ENCODE data around the gene MTERF4.

MTERF4 gene

DNA sequence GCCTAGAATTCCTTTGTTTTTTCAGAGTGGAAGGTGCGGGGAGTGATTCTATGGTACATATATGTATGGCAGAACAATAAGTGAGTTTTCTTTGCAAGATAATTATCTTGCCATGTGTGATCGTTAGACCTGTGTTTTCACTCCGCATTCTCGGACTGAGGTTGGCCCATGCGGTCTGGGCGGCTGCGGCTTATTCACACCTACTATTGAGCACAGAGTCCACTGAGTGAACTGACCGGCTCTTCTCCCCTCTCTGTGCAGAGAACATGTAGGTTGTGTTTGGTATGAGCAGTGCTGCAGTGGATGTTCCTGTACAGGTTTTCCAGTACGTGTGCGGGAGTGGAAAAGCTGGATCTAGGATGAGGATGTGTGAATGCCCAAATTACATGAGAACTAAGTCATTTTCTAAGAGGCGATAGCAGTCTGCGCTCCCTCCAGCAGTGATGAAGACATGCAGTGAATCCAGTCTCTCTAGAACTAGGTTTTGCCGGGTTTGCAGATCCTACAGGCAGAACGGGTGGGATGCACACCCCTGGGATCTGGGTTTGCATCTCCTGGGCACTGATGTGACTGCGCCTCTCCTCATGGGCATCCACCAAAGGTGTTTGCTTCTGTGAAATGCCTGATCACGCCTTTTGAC lies 27.1 kb downstream of the MTERF4 start:
- no peaks in the 10 kb centered on the region for H3K36me3 Mint-ChIP-seq (ENCODE audit: low read depth)
- no peaks in the 10 kb centered on the region for H3K27me3 Mint-ChIP-seq
- H3K27ac Mint-ChIP-seq = no peak overlapping the region
- no peaks in the 10 kb centered on the region for H3K9me3 Mint-ChIP-seq
- ATAC-seq (no peak), DNase-seq (no peak)
- no peak overlapping the region for H3K4me3 Mint-ChIP-seq
- H3K4me1 Mint-ChIP-seq = no peaks in the 10 kb centered on the region

DNA sequence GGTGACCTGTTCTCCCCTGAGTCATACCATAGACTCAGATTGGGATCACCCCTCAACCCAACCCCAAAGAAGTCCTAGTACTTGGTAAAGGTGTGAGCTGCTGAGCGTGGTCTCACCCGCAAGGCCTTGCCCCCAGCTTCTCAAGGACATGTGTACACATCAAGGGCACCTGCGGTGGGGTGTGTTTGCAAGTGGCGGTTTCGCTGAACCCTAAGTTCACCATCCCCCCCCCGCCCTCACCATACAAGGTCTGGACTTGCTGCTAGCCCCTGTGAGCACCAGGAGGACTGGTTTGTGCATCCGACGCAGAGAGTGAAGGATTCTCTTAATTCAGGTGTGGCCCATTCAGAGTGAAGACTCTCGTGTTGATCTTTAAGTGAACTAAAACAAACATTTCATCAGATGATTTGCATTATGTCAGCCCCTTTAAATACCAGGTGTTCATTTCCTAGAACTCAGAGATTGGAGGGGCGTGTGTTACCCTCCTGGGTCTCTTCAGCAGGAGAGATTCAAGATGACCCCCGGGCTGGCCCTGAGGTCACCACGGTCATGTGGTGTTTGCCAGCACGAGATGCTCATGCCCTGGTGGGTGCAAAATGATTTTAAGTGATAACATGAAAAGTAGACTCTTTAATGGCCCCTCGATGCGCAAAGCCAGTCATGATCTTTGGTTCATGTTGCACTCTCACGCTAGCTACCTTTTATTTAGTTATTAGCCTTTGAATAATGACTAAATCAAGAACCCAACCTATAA lies 27.8 kb downstream of the MTERF4 start:
- Mint-ChIP-seq H3K36me3 (ENCODE audit: low read depth) (no peaks in the 10 kb centered on the region), H3K4me3 (no peak overlapping the region), H3K4me1 (no peaks in the 10 kb centered on the region), H3K27ac (no peak overlapping the region), H3K9me3 (no peaks in the 10 kb centered on the region), H3K27me3 (no peaks in the 10 kb centered on the region)
- DNase-seq (no peak), ATAC-seq (no peak)

GRCh38 chr2:241073166-241074064 lies 28.7 kb downstream of the MTERF4 start:
- Mint-ChIP-seq H3K27ac (no peak overlapping the region), H3K4me1 (no peaks in the 10 kb centered on the region), H3K4me3 (no peak overlapping the region), H3K27me3 (no peaks in the 10 kb centered on the region), H3K36me3 (ENCODE audit: low read depth) (no peaks in the 10 kb centered on the region), H3K9me3 (no peaks in the 10 kb centered on the region)
- no peak for DNase-seq
- no peak for ATAC-seq

DNA sequence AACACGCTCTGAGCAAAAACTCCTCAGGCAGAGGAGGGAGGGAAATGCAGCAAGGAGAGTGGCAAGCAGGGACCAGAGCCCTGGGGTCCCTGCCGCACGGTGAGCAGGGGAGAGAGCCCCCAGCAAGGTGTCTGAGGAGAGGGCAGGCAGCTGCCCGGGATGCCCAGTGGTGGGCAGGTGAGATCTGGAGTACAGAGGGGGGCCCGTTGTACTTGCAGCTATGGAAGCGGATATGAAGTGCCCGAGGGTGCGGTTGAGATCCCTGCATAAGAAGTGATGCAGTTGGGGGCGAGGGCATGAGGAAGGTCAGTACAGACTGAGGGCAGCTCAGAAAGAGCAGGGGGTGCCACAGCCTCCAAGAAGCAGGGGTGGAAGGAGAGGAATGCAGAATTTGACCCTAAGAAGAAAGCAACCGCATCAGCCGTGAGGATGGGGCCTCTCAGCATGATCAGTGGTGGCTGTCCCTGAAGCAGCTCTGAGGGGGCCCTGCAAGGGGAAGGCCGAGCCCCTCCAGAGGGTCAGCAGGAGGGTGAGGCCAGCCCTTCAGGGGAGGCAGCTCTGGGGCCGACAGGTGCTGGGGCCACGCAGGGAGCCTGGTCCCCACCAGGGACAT lies 29.4 kb downstream of the MTERF4 start:
- no peaks in the 10 kb centered on the region for H3K27me3 Mint-ChIP-seq
- no peaks in the 10 kb centered on the region for H3K36me3 Mint-ChIP-seq (ENCODE audit: low read depth)
- DNase-seq (no peak), ATAC-seq (no peak)
- no peaks in the 10 kb centered on the region for H3K9me3 Mint-ChIP-seq
- no peak overlapping the region for H3K27ac Mint-ChIP-seq
- H3K4me3 Mint-ChIP-seq = no peak overlapping the region
- H3K4me1 Mint-ChIP-seq = no peaks in the 10 kb centered on the region

GRCh38 chr2:241072151-241072550 lies 29.9 kb downstream of the MTERF4 start:
- Mint-ChIP-seq H3K27me3 (no peaks in the 10 kb centered on the region), H3K4me3 (no peak overlapping the region), H3K36me3 (ENCODE audit: low read depth) (no peaks in the 10 kb centered on the region), H3K27ac (no peak overlapping the region), H3K9me3 (no peaks in the 10 kb centered on the region), H3K4me1 (no peaks in the 10 kb centered on the region)
- ATAC-seq (no peak), DNase-seq (no peak)

DNA sequence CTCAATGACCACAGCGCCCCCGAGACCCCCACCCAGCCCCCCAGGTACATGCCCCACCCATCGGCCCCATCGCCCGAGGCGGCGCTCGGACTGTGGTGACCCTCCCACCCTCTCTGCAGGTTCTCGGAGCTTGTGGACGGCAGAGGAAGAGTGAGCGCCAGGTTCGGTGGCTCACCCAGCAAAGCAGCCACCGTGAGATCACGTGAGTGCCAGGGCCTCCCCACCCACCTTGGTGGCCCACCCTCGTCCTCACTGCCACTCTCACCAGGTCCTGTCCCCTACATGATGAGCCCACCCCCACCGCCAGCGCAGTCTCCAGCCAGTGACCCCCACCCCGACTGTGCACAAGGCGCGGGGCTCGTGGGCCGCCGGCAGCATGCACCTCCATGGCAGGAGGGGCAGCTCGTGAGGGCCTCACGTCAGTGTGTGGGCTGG lies 30.4 kb downstream of the MTERF4 start:
- ATAC-seq = no peak
- H3K9me3 Mint-ChIP-seq = no peaks in the 10 kb centered on the region
- no peaks in the 10 kb centered on the region for H3K36me3 Mint-ChIP-seq (ENCODE audit: low read depth)
- DNase-seq = no peak
- H3K27ac Mint-ChIP-seq = no peak overlapping the region
- no peaks in the 10 kb centered on the region for H3K27me3 Mint-ChIP-seq
- no peaks in the 10 kb centered on the region for H3K4me1 Mint-ChIP-seq
- H3K4me3 Mint-ChIP-seq = no peak overlapping the region

GRCh38 chr2:241070811-241071676 lies 31.0 kb downstream of the MTERF4 start:
- Mint-ChIP-seq H3K27me3 (no peaks in the 10 kb centered on the region), H3K36me3 (ENCODE audit: low read depth) (no peaks in the 10 kb centered on the region), H3K9me3 (no peaks in the 10 kb centered on the region), H3K4me3 (no peak overlapping the region), H3K4me1 (no peaks in the 10 kb centered on the region), H3K27ac (no peak overlapping the region)
- ATAC-seq (no peak), DNase-seq (no peak)

GRCh38 chr2:241070361-241070760 lies 31.7 kb downstream of the MTERF4 start:
- Mint-ChIP-seq H3K27ac (no peak overlapping the region), H3K4me1 (no peaks in the 10 kb centered on the region), H3K27me3 (no peaks in the 10 kb centered on the region), H3K36me3 (ENCODE audit: low read depth) (no peaks in the 10 kb centered on the region), H3K9me3 (no peaks in the 10 kb centered on the region), H3K4me3 (no peak overlapping the region)
- DNase-seq (no peak), ATAC-seq (no peak)

DNA sequence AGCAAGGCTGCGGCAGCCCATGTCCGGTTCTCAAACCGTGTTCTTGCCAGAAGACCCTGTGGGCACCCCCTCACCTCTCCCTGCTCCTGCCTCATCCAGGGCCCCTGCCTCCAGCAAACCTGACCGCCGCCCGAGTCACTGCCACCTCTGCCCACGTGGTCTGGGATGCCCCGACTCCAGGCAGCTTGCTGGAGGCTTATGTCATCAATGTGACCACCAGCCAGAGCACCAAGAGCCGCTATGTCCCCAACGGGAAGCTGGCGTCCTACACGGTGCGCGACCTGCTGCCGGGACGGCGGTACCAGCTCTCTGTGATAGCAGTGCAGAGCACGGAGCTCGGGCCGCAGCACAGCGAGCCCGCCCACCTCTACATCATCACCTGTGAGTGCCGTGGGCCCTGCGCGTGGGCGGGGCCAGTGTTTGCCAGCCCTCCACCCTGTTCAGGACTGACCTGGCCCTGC lies 32.2 kb downstream of the MTERF4 start:
- Mint-ChIP-seq H3K36me3 (ENCODE audit: low read depth) (no peaks in the 10 kb centered on the region), H3K27ac (no peak overlapping the region), H3K27me3 (no peaks in the 10 kb centered on the region), H3K4me1 (no peaks in the 10 kb centered on the region), H3K4me3 (no peak overlapping the region), H3K9me3 (no peaks in the 10 kb centered on the region)
- ATAC-seq (no peak), DNase-seq (no peak)

DNA sequence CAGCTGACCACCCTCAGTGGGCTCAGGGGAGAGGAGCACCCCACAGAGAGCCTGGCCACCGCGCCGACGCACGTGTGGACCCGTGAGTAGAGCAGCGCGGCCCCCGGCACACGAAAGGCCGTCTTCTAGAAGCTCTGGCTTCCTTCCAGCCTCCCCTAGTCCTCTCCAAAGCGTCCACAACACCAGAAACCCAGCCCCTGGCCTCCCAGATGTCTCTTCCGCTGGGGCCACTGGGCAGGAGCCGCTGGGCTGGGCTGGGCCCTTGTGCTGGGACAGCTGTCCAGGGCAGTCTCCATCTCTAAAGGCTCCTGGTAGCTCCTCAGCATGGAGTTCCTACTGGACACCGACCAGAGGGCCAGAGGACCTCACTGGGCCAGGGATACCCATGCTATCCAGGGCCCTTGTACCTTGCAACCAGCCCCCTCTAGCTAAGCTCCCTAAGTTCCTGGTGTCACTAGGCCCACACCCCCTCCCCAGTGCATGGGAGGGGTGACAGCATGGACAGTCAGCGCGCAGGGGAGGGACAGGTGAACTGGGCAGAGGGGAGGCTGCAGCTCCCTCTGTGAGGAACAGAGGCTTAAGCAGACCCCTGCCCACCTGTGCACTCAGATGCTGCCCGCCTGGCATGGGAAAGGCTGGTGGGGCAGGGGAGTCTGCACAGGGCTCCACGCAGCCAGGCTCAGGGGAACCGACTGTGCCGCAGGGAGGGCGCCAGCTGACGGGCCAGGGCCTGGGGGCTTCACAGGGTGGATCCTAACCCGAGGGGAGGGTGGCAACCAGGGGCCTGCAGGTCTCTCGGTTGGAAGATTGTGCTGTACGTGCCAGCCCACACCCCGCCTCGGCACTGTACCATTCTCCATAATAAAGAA lies 32.9 kb downstream of the MTERF4 start:
- ATAC-seq (no peak), DNase-seq (no peak)
- no peaks in the 10 kb centered on the region for H3K9me3 Mint-ChIP-seq
- no peak overlapping the region for H3K4me3 Mint-ChIP-seq
- H3K4me1 Mint-ChIP-seq = no peaks in the 10 kb centered on the region
- H3K27ac Mint-ChIP-seq = no peak overlapping the region
- H3K36me3 Mint-ChIP-seq (ENCODE audit: low read depth) = no peaks in the 10 kb centered on the region
- H3K27me3 Mint-ChIP-seq = no peaks in the 10 kb centered on the region

DNA sequence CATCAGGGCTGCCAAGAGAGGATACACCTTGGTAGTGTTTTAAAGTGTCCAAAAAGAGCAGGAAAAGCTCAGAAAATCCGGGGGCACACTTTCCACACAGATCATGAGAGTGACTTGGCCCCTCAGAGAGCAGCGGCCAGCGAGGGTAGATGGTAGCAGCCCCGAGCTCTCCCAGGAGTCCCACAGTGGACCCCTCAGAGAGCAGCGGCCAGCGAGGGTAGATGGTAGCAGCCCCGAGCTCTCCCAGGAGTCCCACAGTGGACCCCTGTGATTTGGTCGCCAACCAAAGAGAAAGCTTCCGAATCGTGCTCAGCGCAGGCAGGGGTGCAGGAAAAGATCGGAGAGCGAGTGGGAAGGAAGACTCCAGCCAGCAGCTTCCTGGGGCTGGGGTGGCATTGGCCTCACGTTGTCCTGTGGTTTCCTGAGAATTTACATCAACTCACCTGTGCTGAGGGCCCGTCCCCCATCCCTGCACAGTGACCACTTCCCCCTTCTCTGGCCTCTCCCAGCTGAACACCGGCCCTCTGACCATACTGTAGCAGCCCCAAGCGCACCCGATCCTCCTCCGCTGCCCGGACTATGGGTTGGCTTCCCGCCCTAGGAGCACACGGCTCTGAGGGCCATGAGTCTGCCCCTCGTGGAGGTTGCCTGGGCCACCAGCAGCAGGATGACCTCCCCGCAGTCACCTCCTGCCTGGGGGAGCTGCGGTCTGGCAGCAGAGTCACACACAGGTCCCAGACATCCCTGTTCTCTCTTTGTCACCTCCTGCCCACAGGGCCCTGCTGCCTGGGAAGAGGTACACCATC lies 33.7 kb downstream of the MTERF4 start:
- Mint-ChIP-seq H3K4me3 (no peak overlapping the region), H3K4me1 (no peaks in the 10 kb centered on the region), H3K27ac (no peak overlapping the region), H3K36me3 (ENCODE audit: low read depth) (no peaks in the 10 kb centered on the region), H3K27me3 (no peaks in the 10 kb centered on the region), H3K9me3 (no peaks in the 10 kb centered on the region)
- ATAC-seq (no peak), DNase-seq (no peak)

DNA sequence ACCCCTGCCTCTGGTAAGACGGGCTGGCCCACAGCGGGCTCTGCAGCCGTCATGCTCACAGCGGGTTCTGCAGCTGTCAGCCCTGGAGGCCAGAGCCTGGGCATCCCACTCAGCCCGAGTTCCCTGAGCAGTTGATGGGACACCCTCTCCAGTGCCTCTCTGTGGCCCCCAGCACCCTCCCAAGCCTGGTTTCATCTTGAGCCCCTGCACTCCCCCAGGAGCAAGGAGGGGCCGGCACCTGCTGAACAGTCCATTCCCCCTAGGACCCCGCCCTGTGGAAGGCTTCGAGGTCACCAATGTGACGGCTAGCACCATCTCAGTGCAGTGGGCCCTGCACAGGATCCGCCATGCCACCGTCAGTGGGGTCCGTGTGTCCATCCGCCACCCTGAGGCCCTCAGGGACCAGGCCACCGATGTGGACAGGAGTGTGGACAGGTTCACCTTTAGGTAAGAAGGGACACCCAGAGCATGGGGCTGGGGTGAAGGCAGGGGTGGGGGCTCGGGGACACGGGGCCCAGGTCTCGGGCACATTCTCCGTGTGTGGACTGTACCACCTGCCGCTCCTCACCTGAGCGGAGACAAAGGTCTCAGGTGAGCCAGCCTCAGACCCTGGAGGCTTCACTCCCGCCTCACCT lies 34.5 kb downstream of the MTERF4 start:
- H3K27ac Mint-ChIP-seq = no peak overlapping the region
- DNase-seq = no peak

More for the DNA sequence above, 34.5 kb downstream of the MTERF4 start:
- Mint-ChIP-seq H3K9me3 (no peaks in the 10 kb centered on the region), H3K27me3 (no peaks in the 10 kb centered on the region), H3K4me1 (no peaks in the 10 kb centered on the region), H3K36me3 (ENCODE audit: low read depth) (no peaks in the 10 kb centered on the region), H3K4me3 (no peak overlapping the region)
- ATAC-seq = no peak

Measured in activated naive CD8-positive, alpha-beta T cell treated with anti-CD3 and anti-CD28 coated beads, Interleukin-2, amount 50 U/mL, for 24 hours (primary cell).